DOHH2 (cell line): ENCODE results near the gene PIGR.

Experiments
- H3F3A ChIP-seq: fragments of 200-600 bp; sonication (generic), shearing (Covaris generic); 2 replicates; pipeline ENCODE4 v1.6.0; 2016; ENCODE audit warnings: antibody characterized with exemption, mild to moderate bottlenecking; ENCODE audit not compliant: control insufficient read depth, insufficient read depth
- H3K27ac ChIP-seq: fragments of 200-600 bp; sonication (generic); 2 replicates; pipeline ENCODE4 v1.5.1; 2014; ENCODE audit warnings: low read depth, mild to moderate bottlenecking, low read length, moderate library complexity
- H3K27me3 ChIP-seq: fragments of 200-600 bp; sonication (generic); 2 replicates; pipeline ENCODE4 v1.6.1; 2014; ENCODE audit warnings: mild to moderate bottlenecking, low read length, mixed read lengths; ENCODE audit not compliant: control insufficient read depth
- H3K36me3 ChIP-seq: fragments of 200-600 bp; sonication (generic); 2 replicates; pipeline ENCODE4 v1.6.1; 2014; ENCODE audit warnings: mild to moderate bottlenecking, low read length, moderate library complexity, mixed read lengths; ENCODE audit not compliant: control insufficient read depth
- H3K4me1 ChIP-seq: fragments of 200-600 bp; sonication (generic); 2 replicates; pipeline ENCODE4 v1.6.1; 2014; ENCODE audit warnings: mild to moderate bottlenecking, low read length, mixed read lengths; ENCODE audit not compliant: control insufficient read depth
- H3K4me2 ChIP-seq: fragments of 200-600 bp; sonication (generic); 2 replicates; pipeline ENCODE4 v1.6.0; 2014; ENCODE audit warnings: mild to moderate bottlenecking, low read length, moderate library complexity
- H3K4me3 ChIP-seq: fragments of 200-600 bp; sonication (generic); 2 replicates; pipeline ENCODE4 v1.5.1; 2014; ENCODE audit warnings: mild to moderate bottlenecking, low read length, mixed read lengths
- H3K79me2 ChIP-seq: fragments of 200-600 bp; sonication (generic); 2 replicates; pipeline ENCODE4 v1.6.1; 2014; ENCODE audit warnings: mild to moderate bottlenecking, low read length, mixed read lengths; ENCODE audit not compliant: control insufficient read depth
- H3K9me2 ChIP-seq: fragments of 200-600 bp; sonication (generic); replicated peaks from 2 replicates; pipeline ENCODE4 v1.6.1; 2014; ENCODE audit warnings: mild to moderate bottlenecking, low read length, mixed read lengths; ENCODE audit not compliant: control insufficient read depth
- H3K9me3 ChIP-seq: fragments of 200-600 bp; sonication (generic); 2 replicates; pipeline ENCODE4 v1.6.1; 2014; ENCODE audit warnings: antibody characterized with exemption, low read length, mixed read lengths; ENCODE audit not compliant: control insufficient read depth, insufficient read depth
- H4K20me1 ChIP-seq: fragments of 200-600 bp; sonication (generic); 2 replicates; pipeline ENCODE4 v1.6.0; 2014; ENCODE audit warnings: low read depth, mild to moderate bottlenecking, antibody characterized with exemption, low read length, moderate library complexity; ENCODE audit not compliant: control insufficient read depth, insufficient read depth
- CTCF ChIP-seq: fragments of 200-600 bp; sonication (generic); IDR thresholded peaks from one replicate; pipeline ENCODE4 v1.5.1; 2014; ENCODE audit warnings: antibody characterized with exemption, mild to moderate bottlenecking, low read depth, low read length; ENCODE audit not compliant: poor library complexity, severe bottlenecking
- EZH2phosphoT487 ChIP-seq: fragments of 200-600 bp; sonication (generic); IDR thresholded peaks from 2 replicates; pipeline ENCODE4 v1.6.1; 2017; ENCODE audit warnings: borderline replicate concordance, mild to moderate bottlenecking, antibody characterized with exemption, low read length, moderate library complexity, mixed read lengths

PIGR gene

GRCh38 chr1:206962272-206962671 lies 16.0 kb upstream of the PIGR start:
- H4K20me1 ChIP-seq = no peaks in the 10 kb centered on the region
- H3K79me2 ChIP-seq = no peaks in the 10 kb centered on the region
- H3K9me3 ChIP-seq = no peaks in the 10 kb centered on the region
- no peak overlapping the region for H3K4me3 ChIP-seq
- no peak for TF ChIP-seq EZH2phosphoT487
- no peak overlapping the region for H3K27ac ChIP-seq
- peaks cover 2% of the 10 kb centered on the region; the same call in 1 of the 2 replicates for H3K27me3 ChIP-seq
- H3K9me2 ChIP-seq = no peaks in the 10 kb centered on the region
- no peaks in the 10 kb centered on the region for H3F3A ChIP-seq
- H3K4me1 ChIP-seq = no peaks in the 10 kb centered on the region
- no peaks in the 10 kb centered on the region for H3K36me3 ChIP-seq
- no peak overlapping the region for H3K4me2 ChIP-seq

- Histone ChIP-seq H3F3A (no peaks in the 10 kb centered on the region), H3K9me3 (no peaks in the 10 kb centered on the region), H3K4me2 (no peak overlapping the region), H4K20me1 (no peaks in the 10 kb centered on the region), H3K27ac (no peak overlapping the region), H3K27me3 (peaks cover 2% of the 10 kb centered on the region; the same call in 1 of the 2 replicates), H3K4me3 (no peak overlapping the region), H3K36me3 (no peaks in the 10 kb centered on the region), H3K79me2 (no peaks in the 10 kb centered on the region), H3K9me2 (no peaks in the 10 kb centered on the region), H3K4me1 (no peaks in the 10 kb centered on the region)
- no peak for TF ChIP-seq EZH2phosphoT487
- TF ChIP-seq CTCF = no peak
These were observed 15.4 kb upstream of the PIGR start for GRCh38 chr1:206961668-206962067.

GRCh38 chr1:206960676-206961386 lies 14.6 kb upstream of the PIGR start:
- Histone ChIP-seq H3K36me3 (no peaks in the 10 kb centered on the region), H4K20me1 (no peaks in the 10 kb centered on the region), H3K9me2 (no peaks in the 10 kb centered on the region), H3K4me3 (no peak overlapping the region), H3K27me3 (peaks cover 6% of the 10 kb centered on the region), H3K9me3 (no peaks in the 10 kb centered on the region), H3K4me2 (no peak overlapping the region), H3K4me1 (no peaks in the 10 kb centered on the region), H3K27ac (no peak overlapping the region), H3K79me2 (no peaks in the 10 kb centered on the region), H3F3A (no peaks in the 10 kb centered on the region)
- TF ChIP-seq EZH2phosphoT487 (no peak), CTCF (no peak)

GRCh38 chr1:206958144-206958543 lies 11.9 kb upstream of the PIGR start:
- Histone ChIP-seq H3K27me3 (peaks cover 21% of the 10 kb centered on the region), H4K20me1 (no peaks in the 10 kb centered on the region), H3K27ac (no peak overlapping the region), H3K36me3 (no peaks in the 10 kb centered on the region), H3K9me3 (no peaks in the 10 kb centered on the region), H3K79me2 (no peaks in the 10 kb centered on the region), H3K4me2 (no peak overlapping the region), H3K9me2 (no peaks in the 10 kb centered on the region), H3K4me1 (no peaks in the 10 kb centered on the region), H3F3A (no peaks in the 10 kb centered on the region), H3K4me3 (no peak overlapping the region)
- TF ChIP-seq EZH2phosphoT487 (no peak), CTCF (no peak)
